SK-N-SH treated with all-trans-retinoic acid at 6 μM for 48 hours (cell line): Measurements from ENCODE around the gene LRP5.

ENCODE experiments used
- CREB5 ChIP-seq: fragments of 250-450 bp; sonication (Bioruptor Pico); IDR thresholded peaks from 2 replicates; pipeline ENCODE4 v1.5.1; 2020; ENCODE audit warnings: low read depth, mild to moderate bottlenecking, moderate library complexity
- PATZ1 ChIP-seq: fragments of 250-450 bp; sonication (Bioruptor Pico); IDR thresholded peaks from 2 replicates; pipeline ENCODE4 v1.8.0; 2020; ENCODE audit warnings: mild to moderate bottlenecking, moderate library complexity, borderline replicate concordance

DNA sequence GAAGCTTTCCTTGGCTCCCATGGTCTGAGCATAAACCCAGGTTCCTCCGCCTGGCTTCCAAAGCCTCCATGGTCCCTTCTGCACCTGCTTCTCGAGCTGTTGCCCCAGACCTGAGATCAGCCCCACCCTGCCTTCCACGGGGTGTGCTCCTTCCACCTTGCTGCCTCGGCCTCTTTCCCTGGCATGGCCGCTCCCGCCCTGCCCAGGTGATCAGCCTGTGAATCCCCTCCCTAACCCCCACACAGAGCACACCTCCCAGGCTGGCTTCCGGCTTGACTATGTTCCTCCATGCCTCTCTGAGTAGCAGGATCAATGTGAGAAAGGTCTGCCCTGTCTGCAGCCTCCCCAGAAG, 145.5 kb downstream of the LRP5 start:
- no peak for TF ChIP-seq CREB5
- TF ChIP-seq PATZ1 (CRISPR knock-in tag) = no peak
